Activated CD4-positive, alpha-beta memory T cell treated with anti-CD3 and anti-CD28 coated beads for 36 hours (primary cell): ENCODE measurements around the gene PCSK6. TPM values are rescaled to one million over a fixed set of nuclear protein-coding genes. Genes with fewer than 3 reads are reported as not detected.
A peak's percentile ranks its signal among the peaks of the same experiment; 100 is the strongest.

Experiments
- CTCF ChIA-PET: fragments of 350-600 bp; sonication (Branson Sonifier 250); formaldehyde crosslinking; loops from one replicate; lab custom pipeline; 2021; ENCODE audit warnings: antibody characterized with exemption, inconsistent platforms; lab: Charles Lee
- POLR2A ChIA-PET: fragments of 350-600 bp; sonication (Branson Sonifier 250); formaldehyde crosslinking; loops from one replicate; lab custom pipeline; 2021; ENCODE audit warnings: antibody characterized with exemption; lab: Charles Lee
- DNase-seq: peaks from one replicate; pipeline ENCODE4 v3.0.0-alpha.2; 2020
- H3K27ac Mint-ChIP-seq: one replicate; pipeline ENCODE4 v1.8.0; 2021; ENCODE audit warnings: mixed read lengths
- H3K27me3 Mint-ChIP-seq: one replicate; pipeline ENCODE4 v1.8.0; 2021; ENCODE audit warnings: mixed read lengths
- H3K36me3 Mint-ChIP-seq: one replicate; pipeline ENCODE4 v1.8.0; 2021; ENCODE audit warnings: mixed read lengths
- H3K4me1 Mint-ChIP-seq: one replicate; pipeline ENCODE4 v1.8.0; 2021; ENCODE audit warnings: low read depth, mixed read lengths
- H3K4me3 Mint-ChIP-seq: one replicate; pipeline ENCODE4 v1.8.0; 2021; ENCODE audit warnings: mild to moderate bottlenecking, mixed read lengths
- H3K9me3 Mint-ChIP-seq: one replicate; pipeline ENCODE4 v1.8.0; 2021; ENCODE audit warnings: mixed read lengths
- intact Hi-C: fragments of 100-400 bp; cut with micrococcal nuclease; formaldehyde crosslinking; loops from one replicate; pipeline ENCODE4 v1.15.1; 2023
- total RNA-seq, 2 experiments: library from RNA; stranded (reverse); gene quantifications; one replicate each; pipeline ENCODE4 v1.2.3, GENCODE V29; 2021

Gene PCSK6
- total RNA-seq, 2 experiments from 2014 or later = 0.24 to 0.58 TPM

DNA sequence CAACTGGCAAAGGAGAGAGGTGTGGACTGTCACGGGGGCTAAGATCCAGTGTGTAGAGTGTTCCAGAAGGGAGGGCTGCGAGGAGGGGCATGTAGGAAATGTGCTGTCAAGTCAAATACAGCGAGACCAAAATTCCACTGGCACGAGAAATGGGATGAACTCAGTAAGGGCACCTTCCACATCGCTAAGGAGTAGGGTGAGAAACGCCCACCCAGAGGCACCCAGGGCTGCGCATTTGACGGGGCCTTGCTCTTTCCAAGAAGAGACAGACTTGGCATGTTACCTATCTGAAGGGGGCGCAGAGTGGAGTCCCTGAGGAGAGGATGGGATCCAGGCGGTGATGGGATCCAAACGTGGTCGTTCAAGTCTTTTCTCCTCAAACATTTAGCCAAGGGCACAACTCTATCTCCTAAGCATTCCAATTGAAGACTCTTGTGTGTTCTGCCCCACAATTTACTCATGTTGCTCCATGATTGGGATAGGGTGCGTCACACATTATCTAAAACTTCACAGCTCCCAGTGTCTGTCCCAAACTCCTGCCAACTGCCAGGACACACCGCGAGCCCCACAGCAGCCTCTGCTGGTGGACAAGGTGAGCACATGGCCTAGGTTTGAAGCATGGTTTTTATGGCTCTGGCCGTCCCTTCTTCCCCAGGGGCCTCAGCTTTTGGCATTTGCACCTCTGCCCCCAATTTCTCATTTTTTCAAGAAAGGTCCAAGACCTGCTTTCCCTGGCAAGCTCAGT is 219.9 kb downstream of the PCSK6 start:
- Mint-ChIP-seq H3K4me1 (peaks cover 4% of the 10 kb centered on the region), H3K9me3 (no peaks in the 10 kb centered on the region), H3K36me3 (peaks cover 40% of the 10 kb centered on the region), H3K27ac (no peak overlapping the region), H3K27me3 (no peaks in the 10 kb centered on the region), H3K4me3 (no peak overlapping the region)
- POLR2A ChIA-PET = no interaction called here
- intact Hi-C loops = no loop called here
- CTCF ChIA-PET = interaction anchor here (0.8 to 1.5 kb wide), 2 partner anchors 180 to 261 kb away, joined by 3 to 4 read pairs; no protein-coding TSS in a partner anchor
- DNase-seq = no peak

DNA sequence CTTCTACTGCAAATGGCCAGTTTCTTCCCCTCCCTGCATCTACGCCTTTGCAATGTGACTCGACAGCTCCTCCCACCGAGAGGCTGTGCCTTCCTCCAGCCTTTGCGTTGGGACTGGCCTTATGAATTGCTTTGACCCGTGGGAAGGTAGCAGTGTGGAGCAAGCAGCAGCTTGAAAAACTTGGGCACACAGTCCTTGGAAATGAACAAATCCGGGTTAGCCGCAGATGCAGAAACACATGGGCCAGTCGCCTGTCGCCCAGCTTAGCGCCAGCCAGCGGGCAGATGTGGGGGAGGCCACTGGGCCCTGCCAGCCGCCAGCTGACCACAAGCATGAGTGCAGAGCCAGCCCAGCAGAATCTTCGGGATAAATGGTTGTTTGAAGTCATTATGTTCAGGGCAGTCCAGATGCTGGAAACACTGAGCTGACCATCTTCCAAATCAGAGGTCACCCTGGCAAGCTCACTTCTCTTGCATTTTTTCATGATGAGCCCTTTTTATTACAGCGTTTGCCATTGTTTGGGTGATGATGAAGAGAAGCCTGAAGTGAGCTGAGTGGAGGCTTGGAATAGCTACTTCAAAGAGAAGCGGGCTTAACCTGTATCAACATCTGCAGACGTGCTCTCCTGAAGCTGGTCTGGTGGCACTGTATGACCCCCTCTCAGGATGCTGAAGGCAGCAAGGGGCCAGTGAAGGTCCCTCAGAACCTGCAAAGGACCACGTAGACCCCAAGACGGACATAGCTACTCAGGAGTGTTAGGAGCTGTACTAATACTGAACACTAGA is 222.0 kb downstream of the PCSK6 start:
- no peaks in the 10 kb centered on the region for H3K9me3 Mint-ChIP-seq
- DNase-seq = no peak
- POLR2A ChIA-PET = interaction anchor here (1.0 to 1.3 kb wide), 2 partner anchors 12 to 27 kb away, joined by 3 read pairs; no protein-coding TSS in a partner anchor
- intact Hi-C loops = no loop called here
- H3K27me3 Mint-ChIP-seq = no peaks in the 10 kb centered on the region
- H3K4me1 Mint-ChIP-seq = peaks cover 4% of the 10 kb centered on the region
- peaks cover 22% of the 10 kb centered on the region for H3K36me3 Mint-ChIP-seq
- H3K27ac Mint-ChIP-seq = no peak overlapping the region
- no peak overlapping the region for H3K4me3 Mint-ChIP-seq
- CTCF ChIA-PET = interaction anchor here (0.6 to 2.8 kb wide), 6 partner anchors 9 to 388 kb away, joined by 4 to 13 read pairs (median 4); no protein-coding TSS in a partner anchor

DNA sequence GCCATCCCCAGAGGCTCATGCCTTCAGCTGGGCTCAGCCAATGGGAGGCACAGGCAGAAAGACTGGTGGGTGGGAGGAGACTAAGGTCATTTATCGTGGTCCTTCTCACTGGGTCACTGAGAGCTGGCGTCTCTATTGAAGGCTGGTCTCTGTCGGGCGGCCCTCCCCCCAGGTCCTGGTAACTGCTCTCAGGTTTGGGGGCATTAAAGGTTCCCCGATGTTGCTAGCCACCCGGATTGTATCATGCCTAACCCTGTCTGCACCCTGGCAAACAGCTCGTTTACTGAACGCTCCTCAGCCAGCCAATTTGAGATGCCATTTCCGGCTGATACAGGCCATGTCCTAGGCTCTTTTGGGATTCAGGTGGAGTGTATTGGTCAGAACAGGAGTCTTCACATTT is 222.7 kb downstream of the PCSK6 start:
- Mint-ChIP-seq H3K4me3 (no peak overlapping the region), H3K9me3 (no peaks in the 10 kb centered on the region), H3K36me3 (peaks cover 18% of the 10 kb centered on the region), H3K27ac (no peak overlapping the region), H3K27me3 (no peaks in the 10 kb centered on the region), H3K4me1 (peaks cover 4% of the 10 kb centered on the region)
- ChIA-PET POLR2A (interaction anchor here (1.3 kb wide), 1 partner anchor 11 kb away, joined by 3 read pairs; no protein-coding TSS in a partner anchor), CTCF (interaction anchor here (0.8 to 2.8 kb wide), 2 partner anchors 9 to 251 kb away, joined by 3 to 13 read pairs; no protein-coding TSS in a partner anchor)
- intact Hi-C loops = no loop called here
- no peak for DNase-seq

DNA sequence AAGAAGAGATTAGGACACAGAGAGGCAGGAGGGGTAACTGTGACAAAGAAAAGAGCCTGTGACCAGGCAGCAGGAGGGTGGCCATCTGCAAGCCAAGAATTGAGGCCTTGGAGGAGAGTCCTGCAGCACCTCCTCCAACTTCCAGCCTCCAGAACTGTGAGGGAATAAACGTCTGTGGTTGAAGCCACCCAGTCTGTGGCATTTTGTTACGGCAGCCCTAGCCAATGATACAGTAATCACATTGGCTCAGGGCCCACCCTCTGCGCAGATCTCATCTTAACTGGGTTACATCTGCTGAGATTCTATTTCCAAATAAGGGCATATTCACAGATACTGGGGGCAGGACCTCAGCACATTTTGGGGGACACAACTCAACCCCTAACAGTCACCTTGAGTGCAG is 223.5 kb downstream of the PCSK6 start:
- Mint-ChIP-seq H3K27me3 (no peaks in the 10 kb centered on the region), H3K36me3 (peaks cover 13% of the 10 kb centered on the region), H3K9me3 (no peaks in the 10 kb centered on the region), H3K4me3 (no peak overlapping the region), H3K27ac (no peak overlapping the region), H3K4me1 (peaks cover 4% of the 10 kb centered on the region)
- DNase-seq = no peak
- intact Hi-C loops = no loop called here
- ChIA-PET CTCF (interaction anchor here (0.8 to 2.8 kb wide), 2 partner anchors 8 to 250 kb away, joined by 3 to 13 read pairs; no protein-coding TSS in a partner anchor), POLR2A (interaction anchor here (1.3 kb wide), 1 partner anchor 10 kb away, joined by 3 read pairs; no protein-coding TSS in a partner anchor)

DNA sequence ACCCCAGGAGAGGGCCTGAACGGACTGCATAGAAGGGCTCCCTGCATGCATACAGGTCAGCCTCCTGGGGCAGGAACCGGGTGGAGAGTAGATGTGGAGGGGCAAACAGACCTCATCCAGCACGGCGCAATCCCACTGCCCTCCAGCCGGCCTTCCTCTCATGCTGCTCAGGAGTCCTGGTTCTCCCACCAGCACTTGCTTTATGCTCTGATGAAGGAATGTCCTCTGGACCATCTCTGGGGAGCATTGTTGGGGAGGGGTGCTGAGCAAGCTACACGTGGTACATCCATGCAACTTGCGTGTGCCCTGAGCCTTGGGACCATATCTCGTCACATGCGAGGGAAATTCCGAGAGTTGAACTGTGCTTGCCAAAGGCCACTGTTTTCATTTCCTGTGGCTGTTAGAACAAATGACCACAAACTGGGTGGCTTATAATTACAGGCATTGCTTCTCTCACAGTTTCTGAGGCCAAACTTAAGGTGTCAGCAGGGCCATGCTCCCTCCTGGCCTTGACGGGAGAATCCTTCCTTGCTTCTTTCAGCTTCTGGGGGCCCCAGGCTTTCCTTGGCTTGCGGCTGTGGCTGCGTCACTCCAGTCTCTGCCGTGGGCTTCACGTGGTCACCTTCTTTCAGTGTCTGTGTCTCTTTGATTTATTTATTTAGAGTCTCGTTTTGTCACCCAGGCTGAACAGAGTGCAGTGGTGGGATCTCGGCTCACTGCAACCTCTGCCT is 224.4 kb downstream of the PCSK6 start:
- Mint-ChIP-seq H3K4me3 (no peak overlapping the region), H3K4me1 (peaks cover 4% of the 10 kb centered on the region), H3K27me3 (no peaks in the 10 kb centered on the region), H3K9me3 (no peaks in the 10 kb centered on the region), H3K36me3 (peaks cover 9% of the 10 kb centered on the region), H3K27ac (no peak overlapping the region)
- POLR2A ChIA-PET = no interaction called here
- CTCF ChIA-PET = no interaction called here
- no peak for DNase-seq
- intact Hi-C loops = no loop called here

DNA sequence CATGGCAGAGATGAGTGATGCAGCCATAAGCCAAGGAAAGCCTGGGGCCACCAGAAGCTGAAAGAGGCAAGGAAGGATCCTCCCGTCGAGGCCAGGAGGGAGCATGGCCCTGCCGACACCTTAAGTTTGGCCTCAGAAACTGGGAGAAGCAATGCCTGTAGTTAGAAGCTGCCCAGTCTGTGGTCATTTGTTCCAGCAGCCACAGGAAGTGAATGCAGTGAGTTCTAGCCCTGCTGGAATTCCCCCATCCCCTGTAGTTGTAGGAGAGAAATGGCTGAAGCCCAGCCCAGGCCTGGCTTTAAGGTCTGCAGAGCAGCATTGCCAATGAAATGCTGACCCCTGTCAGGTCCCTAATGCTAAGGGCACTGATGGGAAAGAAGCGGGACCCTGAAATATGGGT is 225.5 kb downstream of the PCSK6 start:
- no peak for DNase-seq
- Mint-ChIP-seq H3K4me3 (no peak overlapping the region), H3K4me1 (peaks cover 4% of the 10 kb centered on the region), H3K27me3 (peaks cover 1% of the 10 kb centered on the region), H3K36me3 (peaks cover 4% of the 10 kb centered on the region), H3K27ac (no peak overlapping the region), H3K9me3 (no peaks in the 10 kb centered on the region)
- ChIA-PET CTCF (interaction anchor here (1.0 kb wide), 1 partner anchor 25 kb away, joined by 3 read pairs; no protein-coding TSS in a partner anchor), POLR2A (no interaction called here)
- intact Hi-C loops = no loop called here

DNA sequence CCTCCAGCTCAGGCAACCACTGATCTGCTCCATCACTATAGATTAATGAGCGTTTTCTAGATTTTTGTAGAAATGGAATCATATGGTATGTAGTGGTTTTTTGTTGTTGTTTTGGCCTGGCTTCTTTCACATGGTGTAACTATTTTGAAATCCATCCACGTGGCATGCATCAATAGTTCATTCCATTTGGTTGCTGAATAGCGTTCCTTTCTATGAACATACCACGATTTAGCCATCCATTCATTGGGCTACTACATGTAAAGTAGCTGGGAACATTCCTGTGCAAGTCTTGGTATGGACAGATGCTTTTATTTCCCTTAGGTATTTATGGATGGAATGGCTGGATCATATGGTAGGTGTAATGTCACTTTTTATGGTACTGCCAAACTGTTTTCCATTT is 227.0 kb downstream of the PCSK6 start:
- Mint-ChIP-seq H3K27ac (no peak overlapping the region), H3K9me3 (no peaks in the 10 kb centered on the region), H3K4me3 (no peak overlapping the region), H3K27me3 (peaks cover 2% of the 10 kb centered on the region), H3K36me3 (no peaks in the 10 kb centered on the region), H3K4me1 (peaks cover 4% of the 10 kb centered on the region)
- DNase-seq = no peak
- intact Hi-C loops = no loop called here
- ChIA-PET CTCF (interaction anchor here (0.6 to 2.0 kb wide), 5 partner anchors 8 to 383 kb away, joined by 4 to 6 read pairs (median 4); no protein-coding TSS in a partner anchor), POLR2A (no interaction called here)

DNA sequence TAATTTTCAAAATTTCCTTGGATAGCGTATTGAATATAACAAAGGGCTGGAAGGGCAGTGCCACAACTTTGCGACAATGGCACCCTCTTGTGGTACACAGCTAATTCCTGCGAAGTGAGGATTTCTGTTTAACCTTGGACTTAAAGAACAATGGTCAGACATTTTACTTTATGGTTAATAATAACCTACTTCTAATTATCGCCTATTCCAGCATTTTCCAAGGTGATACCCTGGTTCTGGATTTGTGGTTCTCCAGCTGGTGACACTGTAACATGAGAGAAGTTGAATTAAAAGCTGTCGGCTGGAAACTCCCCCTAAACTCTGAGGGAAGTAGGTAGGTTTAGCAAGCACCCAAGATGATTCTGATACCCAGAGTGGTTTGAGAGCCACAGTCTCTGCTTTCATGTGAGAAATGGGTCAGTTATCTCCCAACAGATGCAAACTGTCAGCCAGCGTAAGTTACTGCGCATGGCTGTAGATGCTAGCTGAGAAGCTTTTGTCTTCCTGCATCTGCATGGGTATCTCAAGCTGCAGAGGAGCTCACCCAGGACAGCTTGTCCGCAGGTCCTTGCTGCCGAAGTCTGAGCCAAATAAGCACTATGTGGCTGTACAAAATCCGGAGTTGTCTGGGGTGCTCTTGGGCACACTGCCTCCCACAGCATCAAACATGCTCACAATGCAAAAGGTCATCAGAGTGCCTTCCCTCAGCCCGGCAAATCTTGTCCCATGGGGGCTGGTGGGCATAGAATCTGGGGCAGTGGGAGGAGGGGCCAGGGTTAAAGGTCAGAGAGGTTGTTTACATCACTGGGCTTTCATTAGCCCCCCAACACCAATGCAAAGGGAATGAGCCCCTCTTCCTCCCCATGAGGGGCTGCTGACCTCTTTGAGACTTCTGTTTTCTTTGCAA is 231.0 kb downstream of the PCSK6 start:
- ChIA-PET CTCF (interaction anchor here (0.7 to 7.3 kb wide), 34 partner anchors 9 to 340 kb away, joined by 3 to 123 read pairs (median 5); no protein-coding TSS in a partner anchor), POLR2A (interaction anchor here (0.6 kb wide), 1 partner anchor 171 kb away, joined by 3 read pairs; no protein-coding TSS in a partner anchor)
- H3K36me3 Mint-ChIP-seq = no peaks in the 10 kb centered on the region
- H3K27me3 Mint-ChIP-seq = peaks cover 2% of the 10 kb centered on the region
- DNase-seq = peak; percentile 62
- H3K4me1 Mint-ChIP-seq = peaks cover 10% of the 10 kb centered on the region
- H3K9me3 Mint-ChIP-seq = no peaks in the 10 kb centered on the region
- intact Hi-C loops = loop anchor here (1.0 to 5.0 kb wide), 3 partner anchors 170 to 341 kb away; partner anchors contain the start of gene LRRK1
- no peak overlapping the region for H3K27ac Mint-ChIP-seq
- H3K4me3 Mint-ChIP-seq = peak overlapping the region; percentile 35

DNA sequence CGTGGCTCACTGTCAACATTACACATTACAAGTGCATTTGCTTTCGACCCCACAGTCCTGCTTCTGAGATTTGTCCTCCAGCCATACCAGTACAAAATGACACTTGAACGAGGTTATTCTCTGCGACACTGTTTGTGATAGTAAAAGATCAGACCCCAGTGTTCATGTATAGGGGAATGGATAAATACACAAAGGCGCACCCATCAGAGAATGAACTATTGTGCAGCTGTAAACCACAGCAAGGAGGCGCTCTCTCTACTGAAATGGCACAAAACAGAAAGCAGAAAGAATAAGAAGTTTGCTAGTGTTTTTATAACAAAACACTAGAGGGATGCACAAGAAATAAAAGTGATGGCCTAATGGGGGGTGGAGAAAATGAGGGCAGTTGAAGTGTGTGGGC is 232.8 kb downstream of the PCSK6 start:
- no peak overlapping the region for H3K27ac Mint-ChIP-seq
- CTCF ChIA-PET = interaction anchor here (1.1 to 7.3 kb wide), 11 partner anchors 10 to 248 kb away, joined by 3 to 123 read pairs (median 6); no protein-coding TSS in a partner anchor
- H3K36me3 Mint-ChIP-seq = no peaks in the 10 kb centered on the region
- POLR2A ChIA-PET = interaction anchor here (1.6 kb wide), 1 partner anchor 10 kb away, joined by 3 read pairs; no protein-coding TSS in a partner anchor
- intact Hi-C loops = loop anchor here (5.0 kb wide), 1 partner anchor 339 kb away; the partner anchor contains the start of gene LRRK1
- H3K27me3 Mint-ChIP-seq = peaks cover 2% of the 10 kb centered on the region
- H3K9me3 Mint-ChIP-seq = no peaks in the 10 kb centered on the region
- H3K4me1 Mint-ChIP-seq = peaks cover 18% of the 10 kb centered on the region
- DNase-seq = no peak
- no peak overlapping the region for H3K4me3 Mint-ChIP-seq

DNA sequence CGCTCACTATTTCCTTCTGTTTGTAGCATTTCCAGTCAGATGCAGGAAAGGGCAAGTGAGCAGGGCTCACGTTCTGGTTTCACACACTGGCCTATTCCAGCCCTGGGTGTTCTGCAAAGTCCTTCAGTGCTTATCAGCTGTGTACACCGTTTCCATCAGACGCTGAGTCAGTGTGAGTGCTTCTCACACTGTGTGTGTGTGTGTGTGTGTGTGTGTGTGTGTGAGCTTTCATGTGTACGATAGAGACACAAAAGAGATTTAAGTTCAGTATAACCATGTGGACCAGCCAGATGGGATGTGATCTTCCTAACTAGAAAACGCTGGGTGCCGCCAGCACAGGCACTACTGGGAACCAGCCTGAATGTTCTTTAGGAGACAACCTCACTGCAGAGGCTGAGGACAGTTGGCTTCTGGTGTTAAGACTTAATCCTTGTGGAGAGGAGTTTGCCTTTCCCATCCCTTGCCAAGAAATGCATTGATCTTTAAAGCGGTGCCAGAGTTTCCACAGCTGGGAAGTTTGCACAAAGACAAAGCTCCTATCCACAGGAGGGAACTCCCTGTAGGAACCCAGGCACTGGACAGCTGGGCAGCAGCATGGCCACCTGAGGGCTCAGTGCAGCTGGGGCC is 233.8 kb downstream of the PCSK6 start:
- no peak for DNase-seq
- CTCF ChIA-PET = interaction anchor here (0.7 to 7.3 kb wide), 9 partner anchors 36 to 247 kb away, joined by 3 to 123 read pairs (median 4); no protein-coding TSS in a partner anchor
- intact Hi-C loops = loop anchor here (5.0 kb wide), 1 partner anchor 338 kb away; the partner anchor contains the start of gene LRRK1
- Mint-ChIP-seq H3K27me3 (peaks cover 2% of the 10 kb centered on the region), H3K4me3 (no peak overlapping the region), H3K9me3 (no peaks in the 10 kb centered on the region), H3K36me3 (no peaks in the 10 kb centered on the region), H3K27ac (no peak overlapping the region), H3K4me1 (peaks cover 18% of the 10 kb centered on the region)
- POLR2A ChIA-PET = interaction anchor here (1.6 kb wide), 1 partner anchor 11 kb away, joined by 3 read pairs; no protein-coding TSS in a partner anchor
